HEK293 (cell line): ENCODE results near the gene TRNP1.

Experiments used
- CTCF ChIP-seq: fragments of 450-650 bp; formaldehyde crosslinking; IDR thresholded peaks from 2 replicates; pipeline ENCODE4 v1.5.1; 2016; ENCODE audit warnings: missing biosample characterization, missing genetic modification characterization
- YY1 ChIP-seq: fragments of 450-650 bp; formaldehyde crosslinking; IDR thresholded peaks from 2 replicates; pipeline ENCODE4 v1.5.1; 2018; ENCODE audit warnings: missing biosample characterization, missing genetic modification characterization
- ZNF24 ChIP-seq: fragments of 450-650 bp; formaldehyde crosslinking; IDR thresholded peaks from 2 replicates; pipeline ENCODE4 v1.5.1; 2016; ENCODE audit warnings: missing biosample characterization, missing genetic modification characterization

DNA sequence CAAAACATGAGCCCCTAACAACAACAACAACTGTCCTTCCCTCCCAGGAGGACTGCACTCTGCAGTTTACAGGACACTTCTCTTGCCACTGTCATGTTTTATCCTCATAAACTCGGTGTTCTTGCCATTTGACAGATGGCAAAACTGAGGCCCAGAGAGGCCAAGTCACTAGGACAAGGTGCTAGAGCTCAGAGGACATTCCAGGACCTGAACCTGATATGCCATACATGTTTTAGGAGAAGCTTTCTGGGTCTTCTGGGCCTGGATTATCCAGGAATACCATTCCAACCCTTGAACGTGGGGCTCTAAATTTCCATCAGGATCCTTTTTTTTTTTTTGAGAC is 38.6 kb downstream of the TRNP1 start:
- TF ChIP-seq YY1 (tag by site-specific recombination): no peak
- no peak for TF ChIP-seq ZNF24 (tag by site-specific recombination)
- TF ChIP-seq CTCF: no peak
